DND-41 (cell line): ENCODE results near the gene ZNF234.
A peak's percentile ranks its signal among the peaks of the same experiment; 100 is the strongest.

ENCODE experiments used
- ATAC-seq: fragments of 200-7000 bp; cut with Tn5 transposase; 3 replicates; pipeline ENCODE4 v1.9.1; 2021; ENCODE audit warnings: low read depth; ENCODE audit not compliant: insufficient read depth
- DNase-seq: peaks from one replicate; pipeline ENCODE4 v3.0.0-alpha.2; 2020
- H2AFZ ChIP-seq: 2 replicates; pipeline ENCODE4 v1.6.0; 2012; ENCODE audit warnings: low read depth, low read length
- H3K27ac ChIP-seq: 2 replicates; pipeline ENCODE4 v1.5.1; 2012; ENCODE audit warnings: low read length, inconsistent platforms
- H3K27me3 ChIP-seq: fragments of 200-600 bp; sonication (generic); 2 replicates; pipeline ENCODE4 v1.6.0; 2012; ENCODE audit warnings: low read length, mild to moderate bottlenecking, inconsistent platforms; ENCODE audit not compliant: insufficient read depth, poor library complexity
- H3K36me3 ChIP-seq: 2 replicates; pipeline ENCODE4 v1.5.1; 2012; ENCODE audit warnings: low read length, inconsistent platforms; ENCODE audit not compliant: insufficient read depth
- H3K4me1 ChIP-seq: 2 replicates; pipeline ENCODE4 v1.5.1; 2012; ENCODE audit warnings: mild to moderate bottlenecking, low read length; ENCODE audit not compliant: insufficient read depth
- H3K4me2 ChIP-seq: 2 replicates; pipeline ENCODE4 v1.6.0; 2012; ENCODE audit warnings: mild to moderate bottlenecking, moderate library complexity, low read length, inconsistent platforms; ENCODE audit not compliant: insufficient read depth
- H3K4me3 ChIP-seq, 2 experiments: fragments of 200-600 bp in 1 of 2; shearing (Covaris generic) in 1 of 2; 2 replicates each; pipeline ENCODE4 v1.5.1; 2012 to 2016; ENCODE audit warnings: inconsistent platforms in 2 of 2, low read length in 2 of 2, mild to moderate bottlenecking in 2 of 2, low read depth in 1 of 2, moderate library complexity in 1 of 2
- H3K79me2 ChIP-seq: 2 replicates; pipeline ENCODE4 v1.6.0; 2012; ENCODE audit warnings: low read length, inconsistent platforms; ENCODE audit not compliant: insufficient read depth
- H3K9ac ChIP-seq: 2 replicates; pipeline ENCODE4 v1.6.0; 2012; ENCODE audit warnings: low read depth, mild to moderate bottlenecking, inconsistent platforms, low read length, moderate library complexity
- H3K9me3 ChIP-seq: 2 replicates; pipeline ENCODE4 v1.5.1; 2012; ENCODE audit warnings: low read length, moderate library complexity, mild to moderate bottlenecking, inconsistent platforms; ENCODE audit not compliant: insufficient read depth, severe bottlenecking
- H4K20me1 ChIP-seq: 2 replicates; pipeline ENCODE4 v1.6.0; 2012; ENCODE audit warnings: low read length; ENCODE audit not compliant: insufficient read depth
- CTCF ChIP-seq: IDR thresholded peaks from 2 replicates; pipeline ENCODE4 v1.5.1; 2012; ENCODE audit warnings: borderline replicate concordance, low read length, moderate library complexity, mild to moderate bottlenecking; ENCODE audit not compliant: poor library complexity, severe bottlenecking; ENCODE audit errors: extremely low read depth
- EZH2 ChIP-seq: IDR thresholded peaks from 3 replicates; pipeline ENCODE4 v1.6.1; 2012; ENCODE audit warnings: borderline replicate concordance, low read depth, mild to moderate bottlenecking, moderate library complexity, low read length, inconsistent platforms; ENCODE audit not compliant: severe bottlenecking

Gene ZNF234

DNA sequence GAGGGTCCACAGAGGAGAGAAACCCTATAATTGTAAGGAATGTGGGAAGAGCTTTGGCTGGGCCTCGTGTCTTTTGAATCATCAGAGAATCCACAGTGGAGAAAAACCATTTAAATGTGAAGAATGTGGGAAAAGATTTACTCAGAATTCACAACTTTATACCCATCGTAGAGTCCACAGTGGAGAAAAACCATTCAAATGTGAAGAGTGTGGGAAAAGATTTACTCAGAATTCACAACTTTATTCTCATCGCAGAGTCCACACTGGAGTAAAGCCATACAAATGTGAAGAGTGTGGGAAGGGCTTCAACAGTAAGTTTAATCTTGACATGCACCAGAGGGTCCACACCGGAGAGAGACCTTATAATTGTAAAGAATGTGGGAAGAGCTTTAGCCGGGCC is 9.4 kb upstream of the ZNF234 start:
- DNase-seq (no peak), ATAC-seq (no peak)
- Histone ChIP-seq H3K9me3 (no peaks in the 10 kb centered on the region), H3K9ac (no peak overlapping the region), H4K20me1 (no peaks in the 10 kb centered on the region), H3K27ac (no peak overlapping the region), H3K4me3 (no peak overlapping the region), H3K27me3 (no peaks in the 10 kb centered on the region), H3K4me2 (no peak overlapping the region), H3K36me3 (peaks cover 46% of the 10 kb centered on the region), H3K79me2 (no peaks in the 10 kb centered on the region), H2AFZ (no peak overlapping the region), H3K4me1 (no peaks in the 10 kb centered on the region)
- TF ChIP-seq EZH2: no peak
- TF ChIP-seq CTCF: no peak

- Histone ChIP-seq H3K36me3 (peaks cover 28% of the 10 kb centered on the region), H3K27ac (peak overlapping the region; percentile 76), H3K4me3 (peak overlapping the region; percentile 50 to 73), H3K4me2 (peak overlapping the region; percentile 85), H3K27me3 (no peaks in the 10 kb centered on the region), H4K20me1 (no peaks in the 10 kb centered on the region), H3K4me1 (peaks cover 28% of the 10 kb centered on the region), H3K9me3 (no peaks in the 10 kb centered on the region), H3K79me2 (peaks cover 26% of the 10 kb centered on the region), H2AFZ (peak overlapping the region; percentile 95), H3K9ac (peak overlapping the region; percentile 76)
- DNase-seq (no peak), ATAC-seq (peak; percentile 25; the same call in 2 of the 3 replicates)
- no peak for TF ChIP-seq CTCF
- no peak for TF ChIP-seq EZH2
Measured at GRCh38 chr19:44142059-44142433, 692 bp downstream of the ZNF234 start.

DNA sequence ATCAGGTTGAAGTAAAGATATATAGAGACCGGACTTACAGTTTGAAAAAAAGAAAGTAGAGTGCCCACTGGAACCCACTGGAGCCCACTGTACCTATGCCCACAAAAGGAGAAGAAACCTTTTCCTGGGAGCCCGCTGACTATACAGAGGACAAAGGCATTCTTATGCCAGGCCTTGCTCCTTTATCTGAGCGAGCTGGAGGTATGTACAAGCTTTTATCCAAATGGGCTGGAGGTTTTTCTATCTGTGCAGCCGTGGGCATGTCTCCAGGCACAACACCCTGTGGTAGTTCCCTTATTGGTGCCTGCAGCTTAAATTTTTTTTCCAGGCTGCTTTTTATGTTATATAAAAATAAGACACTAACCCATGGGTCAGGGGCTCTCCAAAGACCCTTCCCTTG is 8.4 kb downstream of the ZNF234 start:
- no peak for DNase-seq
- no peak overlapping the region for H3K4me3 ChIP-seq
- H3K79me2 ChIP-seq: no peaks in the 10 kb centered on the region; the same call in 1 of the 2 replicates
- no peaks in the 10 kb centered on the region for H3K4me1 ChIP-seq
- no peaks in the 10 kb centered on the region for H3K27me3 ChIP-seq
- H3K9me3 ChIP-seq: no peaks in the 10 kb centered on the region
- H4K20me1 ChIP-seq: no peaks in the 10 kb centered on the region
- H3K9ac ChIP-seq: no peak overlapping the region
- no peak for ATAC-seq
- no peak overlapping the region for H3K4me2 ChIP-seq
- no peak overlapping the region for H3K27ac ChIP-seq
- H2AFZ ChIP-seq: no peak overlapping the region
- peaks cover 93% of the 10 kb centered on the region for H3K36me3 ChIP-seq
- no peak for TF ChIP-seq CTCF

GRCh38 chr19:44151491-44151890 is 10.1 kb downstream of the ZNF234 start:
- peaks cover 13% of the 10 kb centered on the region for H3K9me3 ChIP-seq
- peaks cover 92% of the 10 kb centered on the region for H3K36me3 ChIP-seq
- H3K79me2 ChIP-seq: no peaks in the 10 kb centered on the region
- H3K4me1 ChIP-seq: no peaks in the 10 kb centered on the region
- no peak overlapping the region for H3K4me2 ChIP-seq
- H3K27me3 ChIP-seq: no peaks in the 10 kb centered on the region
- DNase-seq (no peak), ATAC-seq (no peak)
- TF ChIP-seq EZH2 (no peak), CTCF (no peak)
- no peak overlapping the region for H3K4me3 ChIP-seq
- no peak overlapping the region for H3K27ac ChIP-seq
- no peak overlapping the region for H3K9ac ChIP-seq
- no peak overlapping the region for H2AFZ ChIP-seq
- no peaks in the 10 kb centered on the region for H4K20me1 ChIP-seq
